NCI-H1092 (cell line): ENCODE results near the gene TPT1.
"Not testable (repeated sequence)": the region's sequence is repeated elsewhere in the genome, so short reads cannot be mapped to it uniquely, and the experiment has no call there.

Source experiments
- DNase-seq: peaks from one replicate; lab custom pipeline; 2025; lab: John Stamatoyannopoulos, UW

The TPT1 gene

DNA sequence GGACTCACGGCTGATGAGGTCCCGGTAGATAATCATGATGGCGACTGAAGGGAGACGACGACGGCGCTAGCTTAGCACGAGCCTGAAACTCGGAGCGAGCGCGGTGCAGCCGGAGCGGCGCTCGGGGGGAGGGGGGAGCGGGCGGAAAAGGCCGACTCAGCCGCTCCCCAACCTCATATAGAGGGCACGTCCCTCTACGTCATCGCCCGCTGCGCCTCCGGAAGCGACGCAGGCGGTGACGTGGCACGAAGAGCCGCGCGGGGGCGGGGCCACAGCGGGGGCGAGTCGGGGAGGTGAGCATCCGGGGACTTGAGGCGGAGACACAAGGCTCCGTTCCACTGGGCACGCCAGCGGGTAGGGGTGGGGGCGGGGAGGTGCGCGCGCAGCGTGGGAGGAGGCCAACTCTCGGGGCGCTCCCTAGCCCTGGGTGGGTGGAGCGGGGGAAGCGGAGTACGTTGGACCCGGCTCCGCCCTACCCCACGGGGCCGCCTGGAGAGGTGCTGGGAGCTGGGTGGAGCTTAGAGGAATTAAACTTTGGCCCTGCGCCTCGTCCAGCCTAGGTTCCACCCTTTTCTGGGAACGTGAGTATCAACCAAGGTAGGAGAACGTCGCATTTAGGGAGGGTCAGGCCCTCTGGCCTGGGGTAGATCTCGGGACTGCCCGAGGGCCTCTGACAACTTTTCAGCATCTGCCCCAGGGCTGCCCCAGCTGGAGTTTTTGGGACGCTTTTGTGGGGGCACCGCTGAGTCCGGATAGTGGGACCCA lies at the start of gene TPT1:
Gene TPT1, minus strand, starts transcription at position 150 of the 765 bp plus-strand sequence. Its CDS starts 114 bp downstream, at position 36.
- peak; percentile 96 for DNase-seq

DNA sequence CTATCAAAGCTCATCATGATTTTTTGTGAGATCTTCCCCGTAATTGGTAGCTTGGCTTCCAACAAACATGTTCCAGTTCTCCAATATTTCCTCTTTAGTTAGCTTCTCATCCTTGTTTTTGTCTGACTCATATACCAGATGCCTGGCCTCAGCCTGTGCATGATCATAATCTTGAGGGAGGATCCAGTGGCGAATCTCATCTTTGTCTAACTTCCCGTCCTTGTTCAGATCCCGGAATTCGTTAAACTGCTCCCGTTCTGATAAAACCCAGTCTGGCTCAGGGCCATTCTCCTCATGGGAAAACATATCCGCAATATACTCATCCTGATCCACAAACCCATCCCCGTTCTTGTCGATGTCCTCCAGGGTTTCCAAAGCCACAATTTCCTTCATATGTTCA lies 49.4 kb upstream of the TPT1 start:
- not testable (repeated sequence) for DNase-seq

DNA sequence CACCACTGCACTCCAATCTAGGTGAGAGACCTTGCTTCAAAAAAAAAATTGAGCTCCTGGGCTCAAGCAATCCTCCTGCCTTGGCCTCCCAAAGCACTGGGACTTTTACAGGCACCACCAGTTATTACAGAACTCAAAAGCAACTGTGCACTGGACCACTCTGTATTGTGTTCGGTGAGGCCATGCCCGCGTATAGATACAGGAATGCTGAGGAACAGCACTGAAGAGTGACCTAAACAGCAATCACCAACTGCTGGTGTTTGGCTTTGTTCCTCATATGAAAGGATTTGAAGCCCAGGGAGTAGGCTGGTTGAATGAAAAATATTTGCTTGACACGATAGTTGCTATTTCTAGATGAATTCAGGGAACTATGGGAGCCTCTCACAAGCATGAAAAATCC lies 47.7 kb upstream of the TPT1 start:
- no peak for DNase-seq

DNA sequence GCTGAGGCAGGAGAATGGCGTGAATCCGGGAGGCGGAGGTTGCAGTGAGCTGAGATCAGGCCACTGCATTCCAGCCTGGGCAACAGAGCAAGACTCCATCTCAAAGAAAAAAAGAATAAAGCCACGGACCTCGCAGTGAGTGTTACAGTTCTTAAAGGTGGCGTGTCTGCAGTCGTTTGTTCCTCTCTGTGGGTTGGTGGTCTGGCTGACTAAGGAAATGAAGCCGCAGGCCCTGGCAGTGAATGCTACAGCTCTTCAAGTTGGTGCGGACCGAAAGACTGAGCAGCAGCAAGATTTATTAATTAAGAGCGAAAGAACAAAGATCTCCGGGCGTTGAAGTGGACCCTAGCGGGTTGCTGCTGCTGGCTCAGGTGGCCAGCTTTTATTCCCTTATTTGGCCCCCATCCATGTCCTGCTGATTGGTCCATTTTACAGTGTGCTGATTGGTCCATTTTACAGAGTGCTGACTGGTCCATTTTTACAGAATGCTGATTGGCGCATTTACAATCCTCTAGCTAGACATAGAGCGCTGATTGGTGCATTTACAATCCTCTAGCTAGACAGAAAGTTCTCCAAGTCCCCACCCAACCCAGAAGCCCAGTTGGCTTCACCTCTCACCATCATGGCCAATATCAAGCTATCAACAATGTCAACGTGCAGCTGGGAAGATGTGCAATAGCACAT lies 46.1 kb upstream of the TPT1 start:
- not testable (repeated sequence) for DNase-seq

DNA sequence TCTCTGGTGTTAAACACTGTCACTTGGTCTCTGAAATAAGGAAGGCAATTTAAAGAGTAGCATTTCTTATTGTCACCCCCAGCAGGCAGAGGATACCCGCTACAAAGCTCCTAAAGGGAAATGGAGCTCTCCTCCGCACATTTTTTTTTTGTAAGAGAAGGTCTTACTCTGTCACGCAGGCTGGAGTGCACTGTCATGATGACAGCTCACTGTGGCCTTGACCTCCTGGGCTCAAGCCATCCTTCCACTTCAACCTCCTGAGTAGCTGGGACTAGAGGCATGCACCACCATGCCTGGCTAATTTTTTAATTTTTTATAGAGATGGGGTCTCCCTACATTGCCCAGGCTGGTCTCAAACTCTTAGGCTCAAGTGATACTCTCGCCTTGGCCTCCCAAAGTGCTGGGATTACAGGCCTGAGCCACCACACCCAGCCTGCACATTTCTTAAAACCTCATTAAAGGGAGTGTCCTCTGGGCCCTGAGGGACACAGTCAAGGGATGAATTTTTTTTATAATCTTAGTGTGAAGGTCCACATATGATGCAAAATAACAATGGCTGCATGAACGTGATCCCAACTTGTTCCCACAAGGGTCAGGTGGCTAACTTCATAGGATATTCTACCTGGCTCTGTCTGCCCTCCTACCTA lies 45.0 kb upstream of the TPT1 start:
- DNase-seq, result no peak

DNA sequence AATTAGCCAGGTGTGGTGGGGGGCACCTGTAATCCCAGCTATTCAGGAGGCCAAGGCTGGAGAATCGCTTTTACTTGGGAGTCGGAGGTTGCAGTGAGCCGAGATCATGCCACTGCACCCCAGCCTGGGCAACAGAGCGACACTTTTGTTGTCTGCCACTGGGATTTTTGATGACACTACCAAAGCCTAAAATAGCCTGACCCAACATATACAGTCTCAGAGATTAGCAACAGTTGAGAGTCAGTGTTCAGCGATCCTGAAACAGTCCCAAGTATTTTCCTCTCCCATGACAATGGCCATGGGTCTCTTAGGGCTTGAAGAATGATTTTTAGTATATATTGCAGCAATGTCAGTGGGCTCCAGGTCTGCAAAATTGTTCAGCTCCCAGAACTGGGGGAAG lies 44.3 kb upstream of the TPT1 start:
- DNase-seq, result no peak

DNA sequence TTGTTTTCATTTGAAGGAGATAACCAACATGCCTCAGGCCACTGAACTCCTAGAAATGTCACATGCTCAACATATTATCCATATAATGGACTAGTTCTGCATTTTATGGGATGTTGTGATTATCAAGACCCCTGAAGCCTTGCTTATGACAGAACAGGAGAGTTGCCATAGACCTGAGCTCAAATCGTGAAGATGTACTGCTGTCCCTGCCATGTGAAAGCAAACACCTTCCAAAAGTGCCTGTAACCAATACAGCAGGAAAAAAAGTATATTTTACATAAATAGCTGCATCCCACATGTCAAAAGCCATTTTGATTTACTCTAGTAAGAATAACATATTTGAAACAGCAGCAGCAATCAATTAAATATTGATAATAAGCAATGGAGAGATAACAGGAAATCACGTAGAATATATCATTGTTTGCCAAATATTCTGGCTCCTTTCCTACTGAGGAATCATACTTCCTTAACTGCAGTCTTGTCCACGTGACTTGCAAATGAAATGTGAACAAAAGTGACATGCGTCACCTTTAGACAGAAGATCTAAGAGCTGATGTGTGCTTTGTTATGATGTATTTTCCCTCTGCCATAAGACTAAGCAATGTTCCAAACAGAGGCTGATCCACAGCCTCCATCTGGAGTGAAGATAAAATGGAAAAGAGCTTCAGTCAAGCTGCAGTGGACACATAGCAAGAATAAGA lies 43.6 kb upstream of the TPT1 start:
- DNase-seq, result no peak

DNA sequence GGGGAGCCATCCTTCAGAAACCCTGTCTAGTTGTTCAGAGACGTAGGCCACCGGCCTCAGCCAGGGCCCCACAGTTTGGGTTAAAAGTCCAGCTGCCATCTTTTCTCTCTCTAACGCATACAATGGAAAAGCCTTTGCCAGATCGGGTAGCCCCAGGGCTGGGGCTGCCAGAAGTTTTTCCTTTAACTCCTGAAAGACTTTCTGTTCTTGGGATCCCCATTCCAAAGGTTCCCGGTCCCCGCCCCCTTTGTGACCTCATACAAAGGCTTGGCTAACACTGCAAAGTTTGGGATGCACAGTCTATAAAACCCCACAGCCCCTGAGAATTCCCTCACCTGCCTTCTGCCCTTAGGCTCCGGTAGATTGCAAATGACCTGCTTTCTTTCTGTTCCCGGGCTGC lies 41.8 kb upstream of the TPT1 start:
- DNase-seq, result not testable (repeated sequence)

DNA sequence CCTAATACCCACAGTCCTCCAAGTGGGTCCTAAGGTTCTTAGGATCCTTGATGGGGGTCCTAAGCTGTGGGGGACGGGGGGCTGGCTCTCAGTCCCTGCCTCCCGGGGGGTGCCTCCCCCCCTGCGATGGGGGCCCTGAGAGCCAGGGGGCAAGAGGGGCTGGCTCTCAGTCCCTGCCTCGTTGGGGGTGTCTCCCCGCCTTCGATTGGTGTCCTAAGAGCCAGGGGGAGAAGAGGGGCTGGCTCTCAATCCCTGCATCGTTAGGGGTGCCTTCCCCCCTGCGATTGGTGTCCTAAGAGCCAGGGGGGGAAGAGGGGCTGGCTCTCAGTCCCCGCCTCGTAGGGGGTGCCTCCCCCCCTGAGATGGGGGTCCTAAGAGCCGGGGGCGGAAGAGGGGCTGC lies 40.2 kb upstream of the TPT1 start:
- no peak for DNase-seq

DNA sequence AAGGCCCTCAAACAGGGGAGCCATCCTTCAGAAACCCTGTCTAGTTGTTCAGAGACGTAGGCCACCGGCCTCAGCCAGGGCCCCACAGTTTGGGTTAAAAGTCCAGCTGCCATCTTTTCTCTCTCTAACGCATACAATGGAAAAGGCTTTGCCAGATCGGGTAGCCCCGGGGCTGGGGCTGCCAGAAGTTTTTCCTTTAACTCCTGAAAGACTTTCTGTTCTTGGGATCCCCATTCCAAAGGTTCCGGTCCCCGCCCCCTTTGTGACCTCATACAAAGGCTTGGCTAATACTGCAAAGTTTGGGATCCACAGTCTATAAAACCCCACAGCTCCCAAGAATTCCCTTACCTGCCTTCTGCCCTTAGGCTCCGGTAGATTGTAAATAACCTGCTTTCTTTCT lies 39.7 kb upstream of the TPT1 start:
- DNase-seq, result not testable (repeated sequence)

DNA sequence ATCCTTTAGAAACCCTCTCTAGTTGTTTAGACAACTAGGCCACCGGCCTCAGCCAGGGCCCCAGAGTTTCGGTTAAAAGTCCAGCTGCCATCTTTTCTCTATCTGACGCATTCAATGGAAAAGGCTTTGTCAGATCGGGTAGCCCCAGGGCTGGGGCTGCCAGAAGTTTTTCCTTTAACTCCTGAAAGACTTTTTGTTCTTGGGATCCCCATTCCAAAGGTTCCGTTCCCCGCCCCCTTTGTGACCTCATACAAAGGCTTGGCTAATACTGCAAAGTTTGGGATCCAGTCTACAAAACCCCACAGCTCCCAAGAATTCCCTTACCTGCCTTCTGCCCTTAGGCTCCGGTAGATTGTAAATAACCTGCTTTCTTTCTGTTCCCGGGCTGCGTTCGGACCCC lies 38.5 kb upstream of the TPT1 start:
- not testable (repeated sequence) for DNase-seq

DNA sequence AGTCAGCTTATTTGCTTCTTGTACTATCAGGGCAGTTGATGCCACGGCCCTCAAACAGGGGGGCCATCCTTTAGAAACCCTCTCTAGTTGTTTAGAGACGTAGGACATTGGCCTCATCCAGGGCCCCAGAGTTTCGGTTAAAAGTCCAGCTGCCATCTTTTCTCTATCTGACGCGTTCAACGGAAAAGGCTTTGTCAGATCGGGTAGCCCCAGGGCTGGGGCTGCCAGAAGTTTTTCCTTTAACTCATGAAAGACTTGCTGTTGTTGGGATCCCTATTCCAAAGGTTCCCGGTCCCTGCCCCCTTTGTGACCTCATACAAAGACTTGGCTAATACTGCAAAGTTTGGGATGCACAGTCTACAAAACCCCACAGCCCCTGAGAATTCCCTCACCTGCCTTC lies 37.8 kb upstream of the TPT1 start:
- not testable (repeated sequence) for DNase-seq

DNA sequence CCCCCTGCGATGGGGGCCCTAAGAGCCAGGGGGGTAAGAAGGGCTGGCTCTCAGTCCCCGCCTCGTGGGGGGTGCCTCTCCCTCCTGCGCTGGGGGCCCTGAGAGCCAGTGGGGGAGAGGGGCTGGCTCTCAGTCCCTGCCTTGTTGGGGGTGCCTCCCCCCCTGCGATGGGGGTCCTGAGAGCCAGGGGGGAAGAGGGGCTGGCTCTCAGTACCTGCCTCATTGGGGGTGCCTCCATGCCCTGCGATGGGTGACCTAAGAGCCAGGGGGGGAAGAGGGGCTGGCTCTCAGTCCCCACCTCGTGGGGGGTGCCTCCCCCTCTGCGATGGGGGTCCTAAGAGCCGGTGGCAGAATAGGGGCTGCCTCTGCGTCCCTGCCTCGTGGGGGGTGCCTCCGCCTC lies 36.3 kb upstream of the TPT1 start:
- DNase-seq, result not testable (repeated sequence)

DNA sequence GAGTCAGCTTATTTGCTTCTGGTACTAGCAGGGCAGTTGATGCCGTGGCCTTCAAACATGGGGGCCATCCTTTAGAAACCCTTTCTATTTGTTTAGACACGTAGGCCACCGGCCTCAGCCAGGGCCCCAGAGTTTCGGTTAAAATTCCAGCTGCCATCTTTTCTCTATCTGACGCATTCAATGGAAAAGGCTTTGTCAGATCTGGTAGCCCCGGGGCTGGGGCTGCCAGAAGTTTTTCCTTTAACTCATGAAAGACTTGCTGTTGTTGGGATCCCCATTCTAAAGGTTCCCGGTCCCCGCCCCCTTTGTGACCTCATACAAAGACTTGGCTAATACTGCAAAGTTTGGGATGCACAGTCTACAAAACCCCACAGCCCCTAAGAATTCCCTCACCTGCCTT lies 35.7 kb upstream of the TPT1 start:
- not testable (repeated sequence) for DNase-seq

DNA sequence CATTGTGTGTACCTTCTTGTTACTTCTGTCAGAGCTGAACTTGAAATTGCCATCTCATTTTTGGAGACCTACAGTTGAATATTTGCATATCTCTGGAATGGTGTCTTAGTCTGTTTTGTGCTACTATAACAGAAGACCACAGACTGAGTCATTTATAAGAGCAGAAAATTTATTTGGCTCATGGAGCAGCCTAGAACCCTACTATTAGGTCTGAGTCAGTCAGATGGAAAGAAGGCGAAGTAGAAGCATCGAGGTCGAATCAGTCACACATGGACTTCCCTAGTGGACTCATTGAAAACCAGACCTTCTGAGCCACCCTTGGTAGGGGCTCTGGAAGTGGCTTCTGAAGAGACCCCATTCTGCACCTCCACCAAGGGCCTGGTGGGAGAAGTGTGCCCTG lies 33.9 kb upstream of the TPT1 start:
- DNase-seq, result no peak

DNA sequence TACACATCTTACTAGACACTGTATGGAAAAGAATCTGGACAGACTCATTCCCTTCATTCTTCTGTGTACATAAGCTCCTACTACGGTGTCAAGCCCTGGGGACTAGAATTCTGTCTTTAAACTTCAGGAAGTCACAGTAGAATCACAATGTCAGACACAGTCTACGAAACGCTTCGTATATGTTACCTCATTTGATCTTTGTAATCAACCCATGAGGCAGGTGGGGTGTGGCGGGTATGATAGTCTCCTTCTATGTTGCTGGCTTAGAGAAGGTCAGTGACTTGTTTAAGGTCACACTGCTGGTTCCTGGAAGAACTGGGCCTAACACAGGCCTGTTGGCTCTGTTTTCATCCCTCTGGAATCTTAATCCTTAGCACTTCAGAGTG lies 32.2 kb upstream of the TPT1 start:
- no peak for DNase-seq

DNA sequence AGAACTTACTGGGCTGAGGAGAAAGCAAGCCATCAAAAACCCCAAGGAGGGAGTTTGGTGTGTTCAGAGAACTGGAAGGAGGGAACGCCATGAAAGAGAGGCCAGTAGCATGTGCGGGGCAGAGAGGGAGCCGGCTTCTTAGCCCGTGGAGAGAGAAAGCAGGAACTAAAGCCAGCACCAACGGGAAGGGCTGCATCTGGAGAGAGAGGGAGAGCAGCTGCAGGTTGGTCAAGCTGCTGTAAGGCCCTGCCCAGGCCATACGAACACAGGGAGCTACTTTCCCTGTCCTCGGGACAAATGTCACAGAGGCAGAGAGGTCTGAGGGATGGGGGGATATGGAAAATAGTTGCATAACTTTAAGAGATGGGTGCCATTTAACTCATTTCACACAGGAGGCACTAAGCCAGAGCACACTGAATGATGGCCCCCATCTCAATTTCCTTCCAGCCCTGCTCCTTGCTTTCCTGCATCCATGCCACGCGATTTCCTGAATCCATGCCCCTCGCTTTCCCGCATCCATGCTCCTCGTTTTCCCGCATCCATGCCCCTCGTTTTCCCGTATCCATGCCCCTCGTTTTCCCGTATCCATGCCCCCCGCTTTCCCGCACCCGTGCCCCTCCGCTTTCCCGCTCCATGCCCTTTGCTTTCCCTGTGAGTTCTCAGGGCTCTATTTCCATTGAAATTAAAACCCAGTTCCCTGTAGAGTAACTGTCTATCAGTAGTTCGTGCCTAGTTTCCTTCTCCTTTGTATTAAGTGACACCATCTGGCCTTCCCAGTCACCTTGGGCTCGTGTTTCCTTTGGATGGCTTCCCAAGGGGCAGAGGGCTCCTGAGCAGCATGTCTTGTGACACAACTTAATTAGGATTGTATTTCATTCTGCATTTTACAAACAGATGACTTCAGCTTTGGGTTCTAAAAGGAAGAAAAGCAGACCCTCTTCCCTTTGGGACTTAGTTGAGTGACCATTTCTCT lies 31.5 kb upstream of the TPT1 start:
- no peak for DNase-seq

DNA sequence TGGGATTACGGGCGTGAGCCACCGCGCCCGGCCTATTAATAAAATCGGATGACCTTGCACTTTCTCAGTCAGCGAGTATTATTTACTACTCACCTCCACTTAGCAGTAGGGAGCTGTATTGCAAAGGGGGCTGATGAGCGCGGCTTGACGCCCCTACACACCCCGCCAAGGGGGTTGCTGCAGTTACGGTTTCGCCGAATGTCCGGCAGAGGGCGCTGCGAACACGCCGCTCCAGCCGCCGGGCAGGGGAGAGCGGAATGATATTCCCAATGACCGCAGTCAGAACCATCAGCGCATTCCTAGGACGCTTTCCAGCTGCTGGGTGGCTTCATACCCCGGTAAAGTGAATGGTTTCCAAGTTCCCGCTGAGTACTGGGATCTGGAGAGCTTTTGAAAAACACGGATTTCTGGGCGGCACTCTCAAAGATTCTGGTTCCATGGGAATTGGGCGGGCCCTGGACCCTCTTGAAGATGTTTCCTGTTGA lies 30.0 kb upstream of the TPT1 start:
- no peak for DNase-seq

DNA sequence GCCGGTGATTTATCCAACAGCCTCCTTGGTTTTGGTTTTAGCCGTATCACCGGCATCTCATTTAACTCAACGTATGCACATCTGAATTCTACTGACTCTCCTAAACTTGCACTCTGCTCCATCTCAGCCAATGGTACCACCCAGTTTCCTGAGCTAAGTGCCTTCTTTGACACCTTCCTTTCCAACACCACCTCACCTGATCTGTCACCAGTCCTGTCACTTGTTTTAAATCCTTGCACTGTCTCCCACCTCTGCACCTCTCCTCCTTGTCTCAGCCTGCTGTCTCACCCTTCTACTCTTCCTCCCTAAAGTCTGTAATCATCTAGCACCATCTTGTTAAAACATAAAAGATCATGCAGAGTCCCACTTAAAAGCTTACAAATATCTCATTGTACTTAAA lies 28.1 kb upstream of the TPT1 start:
- DNase-seq, result no peak

DNA sequence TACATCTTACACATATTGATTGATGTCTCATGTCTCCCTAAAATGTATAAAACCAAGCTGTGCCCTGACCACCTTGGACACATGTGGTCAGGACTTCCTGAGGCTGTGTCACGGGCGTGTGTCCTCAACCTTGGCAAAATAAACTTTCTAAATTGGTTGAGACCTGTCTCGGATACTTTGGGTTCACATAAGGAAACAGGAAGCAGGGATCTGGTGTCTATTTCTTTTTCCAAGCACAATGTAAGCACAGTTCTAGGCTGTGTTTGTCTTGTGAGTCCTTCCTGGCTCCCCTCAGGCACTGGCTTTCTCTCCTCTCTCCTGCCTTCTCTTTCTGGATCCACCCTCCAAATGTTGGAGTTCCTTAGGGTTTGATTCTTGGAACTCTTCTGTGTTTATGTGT lies 27.6 kb upstream of the TPT1 start:
- no peak for DNase-seq

DNA sequence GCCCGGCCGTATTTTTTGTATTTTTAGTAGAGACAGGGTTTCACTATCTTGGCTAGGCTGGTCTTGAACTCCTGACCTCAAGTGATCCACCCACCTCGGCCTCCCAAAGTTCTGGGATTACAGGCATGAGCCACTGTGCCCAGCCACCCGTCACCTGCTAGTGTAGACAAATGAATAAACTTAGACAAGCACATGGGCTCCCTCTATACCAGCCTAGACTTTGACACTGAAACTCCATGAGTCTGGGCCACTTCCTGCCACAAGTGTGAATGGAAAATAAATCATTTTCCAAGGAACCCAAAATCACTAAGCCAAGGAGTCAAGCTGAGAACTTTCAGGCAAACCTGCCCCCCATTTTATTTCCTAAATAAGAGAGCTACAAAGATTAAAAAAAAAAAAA lies 27.0 kb upstream of the TPT1 start:
- no peak for DNase-seq
